ENCODE results near the gene ARHGAP21.

ARHGAP21 gene

DNA sequence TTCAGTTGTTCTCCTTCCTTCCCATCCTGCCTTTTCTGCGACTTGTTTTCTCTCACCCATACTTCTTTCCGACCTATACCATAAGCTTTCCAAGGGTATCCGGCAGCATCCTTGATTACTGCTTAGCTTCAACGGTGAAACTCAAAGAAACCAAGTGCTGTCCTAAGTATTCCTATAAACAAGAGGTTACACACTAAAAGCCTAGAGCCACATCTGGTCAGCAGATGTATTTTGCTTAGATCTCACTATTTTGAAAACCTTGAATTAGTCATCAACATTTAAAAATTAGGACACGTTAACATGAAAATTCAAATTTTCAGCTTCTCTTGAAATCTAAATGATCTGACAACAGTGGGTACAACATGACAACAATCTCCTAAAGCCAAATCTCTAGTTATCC is 20.0 kb downstream of the ARHGAP21 start:
- TF ChIP-seq, protein P1, sequence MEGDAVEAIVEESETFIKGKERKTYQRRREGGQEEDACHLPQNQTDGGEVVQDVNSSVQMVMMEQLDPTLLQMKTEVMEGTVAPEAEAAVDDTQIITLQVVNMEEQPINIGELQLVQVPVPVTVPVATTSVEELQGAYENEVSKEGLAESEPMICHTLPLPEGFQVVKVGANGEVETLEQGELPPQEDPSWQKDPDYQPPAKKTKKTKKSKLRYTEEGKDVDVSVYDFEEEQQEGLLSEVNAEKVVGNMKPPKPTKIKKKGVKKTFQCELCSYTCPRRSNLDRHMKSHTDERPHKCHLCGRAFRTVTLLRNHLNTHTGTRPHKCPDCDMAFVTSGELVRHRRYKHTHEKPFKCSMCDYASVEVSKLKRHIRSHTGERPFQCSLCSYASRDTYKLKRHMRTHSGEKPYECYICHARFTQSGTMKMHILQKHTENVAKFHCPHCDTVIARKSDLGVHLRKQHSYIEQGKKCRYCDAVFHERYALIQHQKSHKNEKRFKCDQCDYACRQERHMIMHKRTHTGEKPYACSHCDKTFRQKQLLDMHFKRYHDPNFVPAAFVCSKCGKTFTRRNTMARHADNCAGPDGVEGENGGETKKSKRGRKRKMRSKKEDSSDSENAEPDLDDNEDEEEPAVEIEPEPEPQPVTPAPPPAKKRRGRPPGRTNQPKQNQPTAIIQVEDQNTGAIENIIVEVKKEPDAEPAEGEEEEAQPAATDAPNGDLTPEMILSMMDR (IDR thresholded peaks at IDR 0.05; ENCODE audit: extremely low read depth, insufficient read depth, missing control alignments): no peak
- in situ Hi-C loops (cut with MboI; ENCODE audit: low pct_unique_long_range_greater_than_20kb, low sequenced_read_pairs, unreplicated experiment): no loop called here
- DNase-seq (ENCODE audit: low spot score): no peak

DNA sequence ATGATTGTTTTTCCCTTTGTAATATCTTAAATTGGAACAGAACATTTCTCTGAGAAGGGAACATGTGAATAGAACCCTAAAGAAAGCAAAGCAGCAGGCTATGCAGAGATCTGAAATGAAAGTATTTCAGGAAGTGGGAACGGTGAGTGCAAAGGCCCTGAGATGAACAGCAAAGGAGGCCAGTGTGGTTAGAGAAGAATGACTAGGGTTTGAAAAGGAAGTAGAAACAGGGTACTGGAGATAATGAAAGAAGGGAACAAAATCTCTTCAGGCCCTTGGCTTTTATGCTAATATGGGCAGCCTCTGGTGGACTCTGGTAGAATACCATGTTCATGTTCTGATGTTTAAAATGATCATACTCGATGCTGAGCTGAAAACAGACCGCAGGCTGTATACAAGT is 22.2 kb downstream of the ARHGAP21 start:
- in situ Hi-C loops (cut with MboI; ENCODE audit: low pct_unique_long_range_greater_than_20kb, low sequenced_read_pairs, unreplicated experiment): no loop called here
- TF ChIP-seq, protein P1 (IDR thresholded peaks at IDR 0.05; ENCODE audit: extremely low read depth, insufficient read depth, missing control alignments): no peak
- peak; percentile 44 for DNase-seq (ENCODE audit: low spot score)

DNA sequence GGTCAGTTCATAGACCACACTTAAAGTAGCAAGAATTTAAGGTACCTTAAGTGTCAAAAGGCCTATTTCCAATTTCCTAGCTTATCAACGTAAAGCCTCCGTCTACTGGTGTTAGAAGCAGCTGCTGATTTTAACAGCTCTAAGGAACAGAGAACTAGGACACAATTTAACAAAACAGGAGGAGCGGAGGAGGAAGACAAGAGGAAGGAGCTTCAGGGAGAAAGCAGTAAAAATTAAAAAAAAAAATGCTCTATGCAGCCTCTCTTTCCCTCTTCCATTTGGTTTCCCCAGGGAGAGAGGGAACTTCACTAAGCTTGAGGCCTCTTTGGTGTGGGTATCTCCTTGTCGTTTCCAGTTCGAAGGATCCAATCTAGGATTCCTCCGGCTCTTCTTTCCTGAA is 22.7 kb downstream of the ARHGAP21 start:
- in situ Hi-C loops (cut with MboI; ENCODE audit: low pct_unique_long_range_greater_than_20kb, low sequenced_read_pairs, unreplicated experiment): no loop called here
- TF ChIP-seq, protein P1 (IDR thresholded peaks at IDR 0.05; ENCODE audit: extremely low read depth, insufficient read depth, missing control alignments): no peak
- DNase-seq (ENCODE audit: low spot score): no peak

DNA sequence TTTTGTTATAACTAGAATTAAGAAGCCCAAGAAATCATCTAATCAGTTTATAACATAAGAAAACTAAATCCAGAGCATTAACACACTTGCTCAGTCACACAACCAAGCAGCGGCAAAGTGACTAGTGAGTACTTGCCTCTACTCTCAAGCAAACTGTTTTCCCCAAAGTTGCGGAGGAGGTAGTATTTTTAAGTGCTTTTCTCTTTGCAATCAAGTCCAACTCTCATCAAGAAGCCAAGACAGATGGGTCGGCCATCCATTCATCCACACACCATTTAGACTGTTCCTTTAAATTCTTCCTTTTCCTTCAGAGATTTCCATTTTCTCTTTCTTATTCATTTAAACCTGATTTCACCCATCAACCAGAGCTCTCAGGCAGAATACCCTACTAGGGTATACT is 25.4 kb downstream of the ARHGAP21 start:
- in situ Hi-C loops (cut with MboI; ENCODE audit: low pct_unique_long_range_greater_than_20kb, low sequenced_read_pairs, unreplicated experiment): no loop called here
- no peak for DNase-seq (ENCODE audit: low spot score)
- TF ChIP-seq, protein P1 (IDR thresholded peaks at IDR 0.05; ENCODE audit: extremely low read depth, insufficient read depth, missing control alignments): no peak

DNA sequence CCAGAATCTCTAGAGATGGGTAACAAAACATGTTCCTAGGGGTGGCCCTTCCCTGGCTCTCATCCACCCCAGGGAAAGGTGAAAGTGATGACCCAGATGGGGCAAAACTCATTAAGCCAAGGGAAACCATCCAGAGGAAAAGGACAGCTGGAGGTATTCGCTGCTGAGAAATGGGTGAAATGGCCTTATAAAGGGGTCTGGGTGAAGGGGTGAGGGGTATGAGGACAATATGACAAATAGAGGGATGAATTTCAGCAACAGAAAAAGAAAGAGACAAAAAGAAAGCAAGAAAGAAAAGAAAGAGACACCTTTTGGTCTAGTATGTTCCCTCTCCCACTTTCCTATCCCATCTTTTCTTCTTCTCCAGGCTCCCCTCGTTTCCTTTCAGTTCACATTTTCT is 26.6 kb downstream of the ARHGAP21 start:
- no peak for DNase-seq (ENCODE audit: low spot score)
- in situ Hi-C loops (cut with MboI; ENCODE audit: low pct_unique_long_range_greater_than_20kb, low sequenced_read_pairs, unreplicated experiment): no loop called here
- TF ChIP-seq, protein P1 (IDR thresholded peaks at IDR 0.05; ENCODE audit: extremely low read depth, insufficient read depth, missing control alignments): no peak

DNA sequence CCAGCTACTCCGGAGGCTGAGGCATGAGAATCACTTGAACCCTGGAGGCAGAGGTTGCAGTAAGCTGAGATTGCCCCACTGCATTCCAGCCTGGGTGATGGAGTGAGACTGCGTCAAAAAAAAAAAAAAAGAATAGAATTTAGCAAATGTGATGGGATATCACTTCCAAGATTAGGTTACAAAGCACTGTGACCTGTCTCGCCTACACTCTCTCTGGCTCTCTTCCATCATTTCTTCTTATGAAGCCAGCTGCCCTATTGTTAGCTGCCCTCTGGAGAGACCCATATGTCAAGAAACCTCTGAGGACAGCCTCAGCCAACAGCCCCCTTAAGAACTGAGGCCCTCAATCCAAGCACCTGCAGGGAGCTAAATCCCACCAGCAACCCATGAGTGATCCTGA is 28.2 kb downstream of the ARHGAP21 start:
- DNase-seq (ENCODE audit: low spot score): no peak
- TF ChIP-seq, protein P1 (IDR thresholded peaks at IDR 0.05; ENCODE audit: extremely low read depth, insufficient read depth, missing control alignments): no peak
- in situ Hi-C loops (cut with MboI; ENCODE audit: low pct_unique_long_range_greater_than_20kb, low sequenced_read_pairs, unreplicated experiment): no loop called here

DNA sequence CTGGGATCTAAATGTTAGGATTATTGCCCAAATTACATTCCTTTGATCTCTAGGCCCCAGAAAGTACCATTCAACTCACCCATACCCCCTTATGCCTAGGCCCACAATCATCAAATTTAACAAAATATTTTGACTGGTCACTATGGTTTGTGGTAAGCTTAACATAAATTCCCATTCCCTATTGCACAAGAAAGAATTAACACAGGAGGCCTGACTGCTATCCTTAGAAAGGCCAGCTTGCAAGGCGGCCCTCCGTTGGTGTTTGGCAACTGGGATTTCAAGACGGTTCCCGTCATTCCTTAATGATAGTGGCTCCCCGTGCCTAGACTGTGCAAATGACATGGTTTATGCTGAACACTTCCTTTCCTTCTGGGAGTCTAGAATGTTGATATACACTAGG is 29.6 kb downstream of the ARHGAP21 start:
- TF ChIP-seq, protein P1 (IDR thresholded peaks at IDR 0.05; ENCODE audit: extremely low read depth, insufficient read depth, missing control alignments): no peak
- in situ Hi-C loops (cut with MboI; ENCODE audit: low pct_unique_long_range_greater_than_20kb, low sequenced_read_pairs, unreplicated experiment): no loop called here
- no peak for DNase-seq (ENCODE audit: low spot score)

Data from GM13977 (cell line).